GM12864 (cell line): ENCODE measurements around the gene GPC5.

Experiments
- DNase-seq: peaks from one replicate; pipeline ENCODE4 v3.0.0-alpha.2; 2011; ENCODE audit warnings: low read depth
- H3K4me3 ChIP-seq: 2 replicates; pipeline ENCODE4 v1.5.1; 2011; ENCODE audit warnings: mild to moderate bottlenecking, low read depth, low read length, control low read depth
- CTCF ChIP-seq: IDR thresholded peaks from 2 replicates; pipeline ENCODE4 v1.5.1; 2011; ENCODE audit warnings: low read depth, mild to moderate bottlenecking, moderate library complexity, low read length, control low read depth, inconsistent platforms; ENCODE audit errors: missing control alignments

GPC5 gene

DNA sequence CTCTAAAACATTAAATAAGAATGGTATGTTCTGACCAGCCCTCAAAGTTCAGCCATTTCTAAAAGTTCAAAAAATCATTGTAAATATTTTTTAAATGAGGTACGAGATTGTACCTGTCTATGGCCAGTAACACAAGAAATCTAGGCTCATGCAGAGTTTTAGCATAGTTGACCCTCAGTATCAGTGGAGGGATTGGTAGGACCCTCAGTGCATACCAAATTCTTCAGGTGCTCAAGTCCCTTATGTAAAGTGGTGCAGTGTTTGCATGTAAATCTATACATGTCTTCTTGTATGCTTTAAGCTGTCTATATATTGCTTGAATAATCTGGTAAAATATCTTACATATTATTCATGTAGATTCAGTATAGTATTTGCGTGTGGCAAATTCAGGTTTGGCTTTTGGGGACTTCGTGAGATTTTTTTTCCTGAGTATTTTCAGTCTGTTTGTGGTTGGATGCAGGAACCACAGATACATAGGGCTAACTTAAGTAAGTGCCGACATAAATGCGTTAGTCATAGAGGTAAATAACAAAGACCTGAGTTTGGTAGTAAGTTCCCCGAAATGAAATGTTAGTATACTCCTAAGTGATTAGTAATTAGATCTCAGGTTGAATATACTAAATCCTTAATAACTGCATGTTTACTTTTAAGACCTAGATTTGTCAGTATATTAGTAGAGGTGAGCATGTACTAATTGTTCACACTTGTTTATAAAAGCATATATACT lies 43.2 kb upstream of the GPC5 start:
- no peak overlapping the region for H3K4me3 ChIP-seq
- no peak for TF ChIP-seq CTCF
- DNase-seq = no peak

DNA sequence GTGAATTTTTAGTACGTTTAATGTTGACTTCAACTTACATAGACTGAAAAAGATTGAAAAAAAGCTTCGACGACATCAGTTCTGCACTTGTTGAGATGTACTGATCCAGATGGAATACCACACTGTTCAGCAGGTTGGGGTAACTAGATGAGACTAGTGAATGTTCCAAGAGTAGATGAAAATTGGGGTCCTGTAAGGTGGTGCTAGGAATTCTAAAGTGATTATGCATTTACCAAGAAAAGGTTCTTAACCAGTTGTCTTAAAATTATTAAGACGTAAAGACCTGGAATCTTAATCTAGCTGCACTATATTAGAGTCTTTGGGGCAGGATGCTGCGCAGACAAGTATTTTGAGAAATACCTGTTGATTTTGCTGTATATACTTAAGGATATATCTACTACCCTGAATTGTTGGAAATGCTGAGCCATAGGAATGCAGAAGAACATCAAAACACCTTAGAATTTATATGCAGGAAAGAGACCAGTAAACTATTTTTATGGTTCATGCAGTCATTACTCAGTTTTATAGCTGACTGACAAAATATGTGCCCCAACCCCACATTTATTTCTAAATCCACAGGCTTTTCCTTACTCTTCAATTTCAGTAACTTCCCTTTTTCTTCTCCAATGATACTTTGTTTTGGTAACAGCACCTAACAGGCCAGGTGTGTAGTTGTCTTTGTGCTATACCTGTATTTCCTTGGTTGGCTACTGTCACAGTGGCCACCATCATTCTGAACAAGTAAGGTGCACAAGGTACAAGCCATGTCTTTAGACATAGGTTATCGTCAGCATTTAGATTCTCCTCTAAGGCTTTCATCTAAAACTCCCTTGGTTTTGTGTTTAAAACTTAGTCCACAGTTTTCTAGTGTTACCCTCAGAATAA lies 42.4 kb upstream of the GPC5 start:
- no peak overlapping the region for H3K4me3 ChIP-seq
- no peak for DNase-seq
- TF ChIP-seq CTCF = no peak

DNA sequence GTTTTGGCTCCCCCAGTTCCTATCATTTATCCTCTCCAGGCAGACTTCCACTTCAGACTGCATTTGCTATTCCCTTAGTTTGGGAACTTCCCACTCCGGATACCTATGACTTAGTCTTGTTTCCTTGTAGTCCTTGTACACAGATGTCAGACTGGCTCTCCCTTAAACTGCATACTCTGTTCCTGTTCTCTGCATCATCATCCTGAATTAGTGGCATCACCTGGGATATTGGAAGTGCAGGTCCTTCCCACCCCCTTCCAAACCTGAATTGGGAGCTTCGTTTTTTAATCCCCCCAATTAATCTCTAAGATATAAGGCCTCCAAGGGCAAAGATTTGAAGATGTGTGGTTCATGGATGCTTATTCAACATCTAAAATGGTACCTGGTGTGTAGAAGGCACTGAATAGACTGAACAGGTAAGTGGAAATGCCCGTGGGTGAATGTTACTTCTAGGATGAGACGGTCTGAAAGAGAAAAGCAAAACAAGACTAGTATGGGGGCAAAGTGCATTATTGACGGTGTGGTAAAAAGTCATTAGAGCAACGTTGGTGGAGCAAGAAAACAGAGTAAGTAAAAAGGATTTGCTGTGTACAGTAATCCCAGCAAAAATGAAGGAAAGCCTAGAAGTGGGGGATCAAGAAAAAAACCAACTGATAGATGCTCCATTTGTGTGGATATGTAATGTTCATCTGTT lies 41.4 kb upstream of the GPC5 start:
- TF ChIP-seq CTCF = no peak
- H3K4me3 ChIP-seq = no peak overlapping the region
- no peak for DNase-seq

- no peak for TF ChIP-seq CTCF
- DNase-seq = no peak
- H3K4me3 ChIP-seq = no peak overlapping the region
Observed at GRCh38 chr13:91357613-91358386, 40.6 kb upstream of the GPC5 start.

DNA sequence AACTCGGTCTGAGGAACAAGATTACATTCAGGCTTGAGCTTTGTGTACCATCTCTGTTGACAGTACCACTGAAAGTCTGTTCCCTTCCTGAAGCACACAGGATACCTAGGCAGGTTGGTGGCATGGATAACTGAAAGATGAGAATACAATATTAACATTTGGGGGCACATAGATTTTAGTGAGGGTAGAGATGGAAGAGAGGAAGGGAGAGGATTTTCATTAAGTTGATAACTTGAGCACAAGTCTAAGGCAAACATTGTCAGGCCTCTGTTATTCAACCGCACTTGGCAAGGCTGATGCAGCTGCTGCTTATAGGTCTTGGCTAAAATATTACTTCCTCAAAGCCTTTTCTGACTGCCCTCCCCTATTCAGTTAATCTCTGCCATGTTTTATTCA lies 40.0 kb upstream of the GPC5 start:
- TF ChIP-seq CTCF = no peak
- H3K4me3 ChIP-seq = no peak overlapping the region
- no peak for DNase-seq

GRCh38 chr13:91359111-91359510 lies 39.3 kb upstream of the GPC5 start:
- TF ChIP-seq CTCF = no peak

More at GRCh38 chr13:91359111-91359510, 39.3 kb upstream of the GPC5 start:
- no peak for DNase-seq
- no peak overlapping the region for H3K4me3 ChIP-seq
